GM06990 (cell line): ENCODE results near the gene RABL2A.
"Not testable (repeated sequence)": the region's sequence is repeated elsewhere in the genome, so short reads cannot be mapped to it uniquely, and the experiment has no call there.

Source experiments
- DNase-seq: peaks from one replicate; pipeline ENCODE4 v3.0.0-alpha.2; 2011; ENCODE audit not compliant: insufficient read length; ENCODE audit errors: extremely low read depth
- H3K27me3 ChIP-seq: replicated peaks from 2 replicates; pipeline ENCODE4 v1.6.0; 2011; ENCODE audit warnings: low read length; ENCODE audit not compliant: control insufficient read depth, insufficient read depth
- H3K36me3 ChIP-seq: 2 replicates; pipeline ENCODE4 v1.5.1; 2011; ENCODE audit warnings: low read length; ENCODE audit not compliant: control insufficient read depth, insufficient read depth
- H3K4me3 ChIP-seq: replicated peaks from 2 replicates; pipeline ENCODE4 v1.5.1; 2011; ENCODE audit warnings: low read depth, mild to moderate bottlenecking, control low read depth, low read length
- CTCF ChIP-seq: IDR thresholded peaks from 2 replicates; pipeline ENCODE4 v1.5.1; 2011; ENCODE audit warnings: low read length, control low read depth, mild to moderate bottlenecking, inconsistent platforms; ENCODE audit not compliant: insufficient read depth, poor library complexity, severe bottlenecking

Gene RABL2A

DNA sequence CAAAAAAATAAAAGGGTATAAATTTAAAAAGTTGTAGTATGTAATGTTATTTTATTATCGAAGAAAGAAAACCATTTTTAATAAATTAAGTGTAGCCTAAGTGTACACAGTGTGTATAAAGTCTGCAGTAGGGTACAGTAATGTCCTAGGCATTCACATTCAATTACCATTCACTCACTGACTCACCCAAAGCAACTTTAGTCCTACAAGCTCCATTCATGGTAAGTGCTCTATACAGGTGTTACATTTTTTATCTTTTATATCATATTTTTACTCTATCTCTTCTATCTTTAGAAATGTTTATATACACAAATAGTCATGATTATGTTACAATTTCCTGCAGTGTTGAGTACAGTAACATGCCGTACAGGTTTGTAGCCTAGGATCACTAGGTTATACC, 59.5 kb downstream of the RABL2A start:
- no peak overlapping the region for H3K4me3 ChIP-seq
- no peaks in the 10 kb centered on the region for H3K36me3 ChIP-seq
- no peaks in the 10 kb centered on the region for H3K27me3 ChIP-seq
- no peak for TF ChIP-seq CTCF
- DNase-seq, result no peak

GRCh38 chr2:113690871-113691270, 63.8 kb downstream of the RABL2A start:
- DNase-seq, H3K4me3 ChIP-seq, H3K27me3 ChIP-seq, H3K36me3 ChIP-seq: not testable (repeated sequence)
